Adrenal gland (tissue), 12 donors: ENCODE results near the gene CAPN2. TPM values are rescaled to one million over a fixed set of nuclear protein-coding genes. Genes with fewer than 3 reads are reported as not detected.

Experiments
- DNase-seq, 7 donors: peaks; one replicate each; pipeline ENCODE4 v3.0.0-alpha.2; 2019 to 2020
- H3K27ac ChIP-seq, 5 donors: fragments of 200-600 bp; sonication (generic) in 4 of 5; 1 replicate in 3 of 5; 2 replicates in 2 of 5; pipeline versions ENCODE4 v1.5.1 to v1.8.0; 2016 to 2020; ENCODE audit warnings: mild to moderate bottlenecking in 1 of 5
- H3K27me3 ChIP-seq: fragments of 200-600 bp; 2 replicates; pipeline ENCODE4 v1.8.0; 2021
- H3K36me3 ChIP-seq, 2 donors: fragments of 200-600 bp; replicated peaks in 1 of 2; 1 replicate in 1 of 2; 2 replicates in 1 of 2; pipeline versions ENCODE4 v1.5.1 to v1.8.0; 2018 to 2022
- H3K4me1 ChIP-seq, 2 donors: fragments of 200-600 bp; replicated peaks in 1 of 2; 1 replicate in 1 of 2; 2 replicates in 1 of 2; pipeline versions ENCODE4 v1.5.1 to v1.8.0; 2018 to 2021
- H3K4me3 ChIP-seq, 4 donors: fragments of 200-600 bp; sonication (generic) in 3 of 4; one replicate each; pipeline ENCODE4 v1.5.1; 2016 to 2018
- H3K9me3 ChIP-seq, 3 donors: fragments of 200-600 bp; sonication (generic) in 1 of 3; replicated peaks in 1 of 3; 1 replicate in 2 of 3; 2 replicates in 1 of 3; pipeline versions ENCODE4 v1.5.1 to v1.8.0; 2016 to 2021
- POLR2A ChIP-seq, 2 donors: fragments of 450-650 bp; IDR thresholded peaks; one replicate each; pipeline ENCODE4 v1.6.1; 2017; ENCODE audit warnings: antibody characterized with exemption in 2 of 2, mild to moderate bottlenecking in 2 of 2, moderate library complexity in 1 of 2
- WGBS, 4 donors: extraction: QIAGEN DNeasy Blood & Tissue Kit in 2 of 4; methylation state at CpG; one replicate each; pipeline versions ENCODE4 v1.1.5 to v1.1.7; 2013 to 2017; 5-methylcytosine and 5-hydroxymethylcytosine counted together
- intact Hi-C, 2 donors: fragments of 100-400 bp; cut with DNase I; formaldehyde crosslinking; loops; one replicate each; pipeline versions ENCODE4 v1.14.1 to v1.15.0; 2022 to 2023
- polyA plus RNA-seq, 3 donors: library from polyadenylated mRNA; stranded (reverse); fragments of 200-250 nt in 2 of 3; fragments of 350-450 nt in 1 of 3; fragmentation: Illumina TruSeq in 1 of 3; extraction: RNeasy Lipid Tissue Mini Kit (QIAGEN cat#74804) in 1 of 3; gene quantifications; one replicate each; pipeline ENCODE4 v1.2.3, GENCODE V29; 2013 to 2014
- total RNA-seq, 9 donors: library from RNA; depleted of rRNA in 4 of 9; stranded (reverse); fragments of >200 nt in 4 of 9; fragments of 120-200 nt in 1 of 9; fragmentation: NEBNext Ultra II Directional in 1 of 9; extraction: Animal tissue kit (Norgen Biotek cat#: 25700) in 1 of 9; gene quantifications; one replicate each; pipeline versions ENCODE4 v1.1.0 to v1.2.4, GENCODE V29; 2013 to 2023
- TF ChIP-seq, protein P1 (sequence below), 6 experiments: fragments of 450-650 bp in 4 of 6; fragments of 200-600 bp in 2 of 6; sonication (generic) in 1 of 6; IDR thresholded peaks; 1 replicate in 5 of 6; 2 replicates in 1 of 6; pipeline versions ENCODE4 v1.5.1 to v1.8.0; 2016 to 2021; ENCODE audit warnings: antibody characterized with exemption in 6 of 6, mild to moderate bottlenecking in 2 of 6, moderate library complexity in 1 of 6
- donor health status: healthy with polysubstance abuse.
- donor health status: Bipolar disorder and iron deficiency.
- donor health status: DM: yes; HTN: yes; CAD: no.
- donor health status: DM: no; HTN: no; CAD: no.
- donor health status: DM: no; HTN: no; CAD: no.
- donor health status: DM: yes; HTN: yes; CAD: no.

CAPN2 gene
- total and polyA plus RNA-seq, 12 donors = 110 to 366 (median 199) TPM

GRCh38 chr1:223751696-223752095 lies 39.4 kb downstream of the CAPN2 start:
- intact Hi-C loops = no loop called here
- Histone ChIP-seq H3K9me3 (no peaks in the 10 kb centered on the region), H3K27ac (no peak overlapping the region), H3K36me3 (peaks cover 0 to 75% of the 10 kb centered on the region in 2 donors), H3K4me1 (peaks cover 18 to 19% of the 10 kb centered on the region in 2 donors), H3K27me3 (no peaks in the 10 kb centered on the region), H3K4me3 (no peak overlapping the region)
- no peak for DNase-seq
- TF ChIP-seq POLR2A (IDR thresholded peaks at IDR 0.05) = no peak
- TF ChIP-seq, protein P1, sequence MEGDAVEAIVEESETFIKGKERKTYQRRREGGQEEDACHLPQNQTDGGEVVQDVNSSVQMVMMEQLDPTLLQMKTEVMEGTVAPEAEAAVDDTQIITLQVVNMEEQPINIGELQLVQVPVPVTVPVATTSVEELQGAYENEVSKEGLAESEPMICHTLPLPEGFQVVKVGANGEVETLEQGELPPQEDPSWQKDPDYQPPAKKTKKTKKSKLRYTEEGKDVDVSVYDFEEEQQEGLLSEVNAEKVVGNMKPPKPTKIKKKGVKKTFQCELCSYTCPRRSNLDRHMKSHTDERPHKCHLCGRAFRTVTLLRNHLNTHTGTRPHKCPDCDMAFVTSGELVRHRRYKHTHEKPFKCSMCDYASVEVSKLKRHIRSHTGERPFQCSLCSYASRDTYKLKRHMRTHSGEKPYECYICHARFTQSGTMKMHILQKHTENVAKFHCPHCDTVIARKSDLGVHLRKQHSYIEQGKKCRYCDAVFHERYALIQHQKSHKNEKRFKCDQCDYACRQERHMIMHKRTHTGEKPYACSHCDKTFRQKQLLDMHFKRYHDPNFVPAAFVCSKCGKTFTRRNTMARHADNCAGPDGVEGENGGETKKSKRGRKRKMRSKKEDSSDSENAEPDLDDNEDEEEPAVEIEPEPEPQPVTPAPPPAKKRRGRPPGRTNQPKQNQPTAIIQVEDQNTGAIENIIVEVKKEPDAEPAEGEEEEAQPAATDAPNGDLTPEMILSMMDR (IDR thresholded peaks at IDR 0.05) = no peak
- WGBS, 4 donors = 92 to 99% (median 94%) methylated on average over 4 of the region's 4 CpGs

- WGBS, 4 donors = 75 to 88% (median 76%) methylated on average over 10 to 15 of the region's 15 CpGs
- Histone ChIP-seq H3K27me3 (no peaks in the 10 kb centered on the region), H3K9me3 (no peaks in the 10 kb centered on the region), H3K4me1 (peaks cover 11 to 12% of the 10 kb centered on the region in 2 donors), H3K27ac (no peak overlapping the region), H3K4me3 (no peak overlapping the region), H3K36me3 (peaks cover 0 to 79% of the 10 kb centered on the region in 2 donors)
- no peak for DNase-seq
- intact Hi-C loops = no loop called here
- TF ChIP-seq, protein P1 (IDR thresholded peaks at IDR 0.05) = no peak
- TF ChIP-seq POLR2A (IDR thresholded peaks at IDR 0.05) = no peak
These were observed 40.6 kb downstream of the CAPN2 start for GRCh38 chr1:223752721-223753515.

DNA sequence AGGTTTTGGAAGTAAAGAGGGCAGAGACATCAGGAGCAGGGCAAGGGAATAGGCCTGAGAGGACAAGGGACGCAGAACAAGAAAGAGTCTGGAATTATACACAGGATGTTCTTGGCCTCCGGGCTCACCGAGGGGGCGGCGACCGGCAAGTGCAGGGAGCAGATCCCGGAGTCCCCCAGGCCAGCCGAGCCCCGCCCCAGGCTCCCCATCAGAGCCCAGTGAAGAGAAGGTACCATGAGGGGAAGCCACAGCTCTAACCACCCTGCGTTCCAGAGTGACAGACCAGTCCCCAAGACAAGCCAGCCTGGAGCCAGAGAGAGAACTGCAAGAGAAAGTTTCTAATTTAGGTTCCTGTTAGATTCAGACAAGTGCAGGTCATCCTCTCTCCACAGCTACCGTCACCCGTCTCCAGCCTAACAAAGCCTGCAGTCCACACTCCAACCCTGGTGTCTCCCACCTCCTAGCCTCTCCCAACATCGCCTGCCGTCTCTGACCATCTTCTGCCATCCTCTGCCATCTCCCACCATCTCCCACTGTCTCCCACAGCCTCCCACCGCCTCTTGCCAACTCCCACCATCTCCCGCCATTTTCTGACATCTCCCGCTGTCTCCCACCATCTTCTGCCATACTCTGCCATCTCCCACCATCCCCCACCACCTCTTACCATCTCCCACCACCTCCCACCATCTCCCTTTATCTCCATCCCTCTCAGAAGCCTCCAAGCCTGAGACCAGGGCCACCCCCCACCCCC lies 42.5 kb downstream of the CAPN2 start:
- no peak overlapping the region for H3K27ac ChIP-seq
- no peaks in the 10 kb centered on the region for H3K9me3 ChIP-seq
- TF ChIP-seq POLR2A (IDR thresholded peaks at IDR 0.05) = no peak
- TF ChIP-seq, protein P1 (IDR thresholded peaks at IDR 0.05) = no peak
- H3K4me3 ChIP-seq = no peak overlapping the region
- DNase-seq = no peak
- peaks cover 0 to 97% of the 10 kb centered on the region in 2 donors for H3K36me3 ChIP-seq
- WGBS, 4 donors = 92 to 96% (median 94%) methylated on average over 16 to 17 of the region's 17 CpGs
- intact Hi-C loops = no loop called here
- no peaks in the 10 kb centered on the region for H3K4me1 ChIP-seq
- no peaks in the 10 kb centered on the region for H3K27me3 ChIP-seq

GRCh38 chr1:223755432-223755792 lies 43.1 kb downstream of the CAPN2 start:
- Histone ChIP-seq H3K36me3 (peaks cover 0 to 99% of the 10 kb centered on the region in 2 donors), H3K4me3 (no peak overlapping the region), H3K9me3 (no peaks in the 10 kb centered on the region), H3K4me1 (no peaks in the 10 kb centered on the region), H3K27me3 (no peaks in the 10 kb centered on the region), H3K27ac (no peak overlapping the region)
- no peak for DNase-seq
- no peak for TF ChIP-seq POLR2A (IDR thresholded peaks at IDR 0.05)
- WGBS, 4 donors = 86 to 92% (median 89%) methylated on average over 2 to 9 of the region's 9 CpGs
- intact Hi-C loops = no loop called here
